BE2C (cell line): Measurements from ENCODE around the gene SACS.

Experiments
- DNase-seq: peaks from one replicate; pipeline ENCODE4 v3.0.0-alpha.2; 2020
- H3K27me3 ChIP-seq: fragments of 250-450 bp; sonication (Bioruptor Pico); 2 replicates; pipeline ENCODE4 v1.5.1; 2020; ENCODE audit warnings: mild to moderate bottlenecking
- H3K36me3 ChIP-seq: fragments of 250-450 bp; sonication (Bioruptor Pico); 2 replicates; pipeline ENCODE4 v1.5.1; 2020; ENCODE audit warnings: mild to moderate bottlenecking
- H3K4me1 ChIP-seq: fragments of 250-450 bp; sonication (Bioruptor Pico); 2 replicates; pipeline ENCODE4 v1.5.1; 2020
- H3K4me3 ChIP-seq: 2 replicates; pipeline ENCODE4 v1.5.1; 2011; ENCODE audit warnings: low read depth, low read length
- H3K9me3 ChIP-seq: fragments of 250-450 bp; sonication (Bioruptor Pico); 2 replicates; pipeline ENCODE4 v1.5.1; 2020
- CTCF ChIP-seq: IDR thresholded peaks from 2 replicates; pipeline ENCODE4 v1.5.1; 2012; ENCODE audit warnings: mild to moderate bottlenecking, low read depth, low read length

Gene SACS

GRCh38 chr13:23344931-23345595 is 88.4 kb downstream of the SACS start:
- TF ChIP-seq CTCF: no peak
- Histone ChIP-seq H3K9me3 (no peaks in the 10 kb centered on the region), H3K4me3 (no peak overlapping the region), H3K36me3 (peaks cover 30% of the 10 kb centered on the region), H3K4me1 (no peaks in the 10 kb centered on the region), H3K27me3 (no peaks in the 10 kb centered on the region)
- no peak for DNase-seq

- Histone ChIP-seq H3K9me3 (no peaks in the 10 kb centered on the region; the same call in 1 of the 2 replicates), H3K4me1 (no peaks in the 10 kb centered on the region), H3K27me3 (no peaks in the 10 kb centered on the region), H3K4me3 (no peak overlapping the region), H3K36me3 (peaks cover 60% of the 10 kb centered on the region)
- DNase-seq: no peak
- TF ChIP-seq CTCF: no peak
Observed at GRCh38 chr13:23339225-23339624, 94.3 kb downstream of the SACS start.

GRCh38 chr13:23330356-23330755 is 103.1 kb downstream of the SACS start:
- no peak for DNase-seq
- H3K4me1 ChIP-seq: no peaks in the 10 kb centered on the region
- TF ChIP-seq CTCF: no peak
- H3K4me3 ChIP-seq: no peak overlapping the region
- no peaks in the 10 kb centered on the region for H3K27me3 ChIP-seq
- no peaks in the 10 kb centered on the region for H3K9me3 ChIP-seq
- H3K36me3 ChIP-seq: peaks cover 6% of the 10 kb centered on the region

DNA sequence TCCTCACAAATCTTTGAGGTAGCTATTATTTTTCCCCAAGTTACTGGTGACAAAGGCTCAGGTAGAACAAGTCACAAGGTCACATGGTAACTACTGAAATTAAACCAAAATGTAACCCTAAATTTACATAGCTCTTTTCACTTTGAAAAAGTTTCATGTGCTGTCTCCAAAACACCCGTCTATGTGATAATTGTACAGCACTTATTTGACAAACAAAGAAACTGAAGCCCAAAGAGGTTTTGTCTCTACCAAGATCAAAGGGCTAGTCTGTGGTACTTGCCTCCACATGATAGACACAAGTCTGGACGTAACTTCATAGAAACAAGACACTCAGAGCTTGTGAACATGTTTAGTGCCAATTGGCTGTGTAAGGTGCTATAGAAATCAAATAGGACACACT is 108.3 kb downstream of the SACS start:
- TF ChIP-seq CTCF: no peak
- H3K9me3 ChIP-seq: no peaks in the 10 kb centered on the region
- H3K36me3 ChIP-seq: no peaks in the 10 kb centered on the region
- no peaks in the 10 kb centered on the region for H3K4me1 ChIP-seq
- DNase-seq: no peak
- H3K27me3 ChIP-seq: no peaks in the 10 kb centered on the region
- H3K4me3 ChIP-seq: no peak overlapping the region

DNA sequence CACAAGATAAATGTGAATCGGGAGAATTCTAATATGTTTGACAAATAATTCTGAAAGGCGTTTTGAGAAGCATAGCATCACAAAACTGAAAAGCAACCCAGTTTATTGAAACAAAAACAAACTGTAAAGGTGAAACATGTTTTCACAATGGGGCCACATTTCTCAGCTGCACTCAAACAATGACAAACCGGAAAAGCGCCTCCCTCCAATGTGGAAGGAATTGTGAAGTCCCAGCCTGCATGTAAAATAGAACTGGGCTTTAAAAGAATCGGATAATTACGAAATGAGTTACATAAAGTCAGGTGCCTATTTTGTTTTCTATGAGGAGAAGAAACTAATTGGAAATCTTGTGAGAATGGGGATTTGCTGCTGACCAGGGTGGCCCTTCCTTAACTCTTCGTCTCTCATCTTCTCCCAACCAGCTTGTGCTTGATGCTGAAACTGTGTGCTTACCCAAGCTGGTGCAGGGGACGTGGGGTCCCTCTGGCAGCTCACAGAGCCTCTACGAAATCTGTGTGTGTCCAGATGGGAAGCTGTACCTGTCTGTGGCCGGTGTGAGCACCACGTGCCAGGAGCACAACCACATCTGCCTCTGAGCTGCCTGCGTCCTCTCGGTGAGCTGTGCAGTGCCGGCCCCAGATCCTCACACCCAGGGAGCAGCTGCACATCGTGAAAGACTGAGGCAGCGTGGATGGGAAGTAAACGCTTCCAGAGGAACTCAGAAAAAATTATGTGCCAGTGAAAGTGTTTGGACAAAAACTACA is 109.4 kb downstream of the SACS start:
- no peaks in the 10 kb centered on the region for H3K36me3 ChIP-seq
- H3K27me3 ChIP-seq: no peaks in the 10 kb centered on the region
- H3K4me1 ChIP-seq: no peaks in the 10 kb centered on the region
- DNase-seq: no peak
- no peaks in the 10 kb centered on the region for H3K9me3 ChIP-seq
- no peak for TF ChIP-seq CTCF
- H3K4me3 ChIP-seq: no peak overlapping the region
